K562 (cell line): ENCODE measurements around the gene ADGRG1. TPM values are rescaled to one million over a fixed set of nuclear protein-coding genes. Genes with fewer than 3 reads are reported as not detected.
A peak's percentile ranks its signal among the peaks of the same experiment; 100 is the strongest.

ENCODE experiments used
- ELK1 ChIP-seq: sonication (generic); formaldehyde crosslinking; IDR thresholded peaks from 2 replicates; pipeline ENCODE4 v1.8.1; 2022; ENCODE audit warnings: missing genetic modification reagents
- FUS ChIP-seq: fragments of 200-400 bp; formaldehyde crosslinking; optimal IDR thresholded peaks from 2 replicates; pipeline ENCODE3; 2017; ENCODE audit warnings: low read depth, low read length
- KHSRP ChIP-seq: fragments of 450-650 bp; IDR thresholded peaks from 2 replicates; pipeline ENCODE4 v1.6.1; 2017
- PHF8 ChIP-seq: fragments of 200-600 bp; sonication (generic); IDR thresholded peaks from 2 replicates; pipeline ENCODE4 v1.6.1; 2012; ENCODE audit warnings: mixed run types, mild to moderate bottlenecking, inconsistent platforms, low read length, moderate library complexity, borderline replicate concordance
- POLR2G ChIP-seq: fragments of 200-400 bp; formaldehyde crosslinking; IDR thresholded peaks from 2 replicates; pipeline ENCODE4 v1.6.1; 2017; ENCODE audit warnings: low read depth, mild to moderate bottlenecking, antibody characterized with exemption, low read length, moderate library complexity
- PTTG1 ChIP-seq: fragments of 450-650 bp; IDR thresholded peaks from 2 replicates; pipeline ENCODE4 v1.6.1; 2016; ENCODE audit warnings: low read depth, mild to moderate bottlenecking, missing genetic modification characterization, missing compliant biosample characterization
- TEAD1 ChIP-seq, 2 experiments: fragments of 450-650 bp in 1 of 2; sonication (generic) in 1 of 2; formaldehyde crosslinking; IDR thresholded peaks; 2 replicates each; pipeline versions ENCODE4 v1.4.0 to v1.8.0; 2020 to 2022; ENCODE audit warnings: mild to moderate bottlenecking in 2 of 2, missing genetic modification reagents in 1 of 2
- THAP12 ChIP-seq: fragments of 250-450 bp; sonication (Bioruptor Pico); IDR thresholded peaks from 2 replicates; pipeline ENCODE4 v1.9.0; 2021; ENCODE audit warnings: mild to moderate bottlenecking, inconsistent platforms
- ZMIZ1 ChIP-seq, 2 experiments: fragments of 150-350 bp in 1 of 2; IDR thresholded peaks; 2 replicates each; pipeline ENCODE4 v1.6.1; 2012 to 2016; ENCODE audit warnings: low read depth in 2 of 2, low read length in 2 of 2, mild to moderate bottlenecking in 1 of 2, moderate library complexity in 1 of 2
- ZNF277 ChIP-seq: fragments of 250-450 bp; sonication (Bioruptor Pico); IDR thresholded peaks from 2 replicates; pipeline ENCODE4 v1.8.0; 2022; ENCODE audit warnings: inconsistent platforms, mild to moderate bottlenecking, moderate library complexity, borderline replicate concordance
- ZNF445 ChIP-seq: fragments of 250-450 bp; sonication (Bioruptor Pico); IDR thresholded peaks from 2 replicates; pipeline ENCODE4 v1.4.0; 2020; ENCODE audit warnings: low read depth, mild to moderate bottlenecking, moderate library complexity
- polyA plus RNA-seq, 8 experiments: library from polyadenylated mRNA; depleted of rRNA in 4 of 8; stranded (reverse) in 5 of 8; unstranded in 3 of 8; fragments of >200 nt; fragmentation: Nextera tagmentation in 2 of 8; fragmentation: Illumina TruSeq in 1 of 8; extraction: Ambion mirVana in 2 of 8; extraction: Trizol in 1 of 8; gene quantifications; 2 replicates each; pipeline versions ENCODE4 v1.2.1 to v1.2.3, GENCODE V29; 2011 to 2014; ENCODE audit warnings: inconsistent platforms in 1 of 8, missing spikeins in 1 of 8
- total RNA-seq, 7 experiments: library from RNA; depleted of rRNA in 6 of 7; stranded (reverse); fragments of >200 nt in 6 of 7; fragmentation: Illumina TruSeq in 2 of 7; extraction: Trizol in 2 of 7; gene quantifications; 2 replicates each; pipeline versions ENCODE4 v1.2.1 to v1.2.3, GENCODE V29; 2011 to 2021; ENCODE audit warnings: low replicate concordance in 1 of 7

The ADGRG1 gene
- total and polyA plus RNA-seq, 9 of the 15 experiments (the other 6 are each of a cell fraction or from before 2014, with no cell fraction given) = 0.04 to 0.31 (median 0.16) TPM; not detected in 6

- TF ChIP-seq THAP12 = no peak
- TF ChIP-seq POLR2G = no peak
- TF ChIP-seq PHF8 = no peak
- no peak for TF ChIP-seq KHSRP
- TF ChIP-seq TEAD1 (CRISPR knock-in tag; IDR thresholded peaks at IDR 0.05) = peak in 1 of 2 experiments; percentile 95; a peak in 2 of 4 replicates
- no peak for TF ChIP-seq FUS
- TF ChIP-seq ZMIZ1 (IDR thresholded peaks at IDR 0.05; ENCODE audit: low read depth in 2 of 2, low read length in 2 of 2) = no peak
- TF ChIP-seq ZNF445 (CRISPR knock-in tag) = no peak
- TF ChIP-seq ZNF277 (CRISPR knock-in tag) = no peak
- TF ChIP-seq PTTG1 (tag) = no peak
- TF ChIP-seq ELK1 (CRISPR knock-in tag) = no peak
These were observed 37.2 kb upstream of the ADGRG1 start (continued) for GRCh38 chr16:57591086-57591869.
